Endothelial cell of umbilical vein (primary cell): ENCODE data around the gene KIAA0930.

Experiments
- POLR2A ChIP-seq: IDR thresholded peaks from 2 replicates; pipeline ENCODE4 v1.6.1; 2012; ENCODE audit warnings: low read depth, mild to moderate bottlenecking, control low read depth, low read length
- POLR2AphosphoS5 ChIP-seq: IDR thresholded peaks from 2 replicates; pipeline ENCODE4 v1.6.1; 2012; ENCODE audit warnings: low read depth, mild to moderate bottlenecking, control low read depth, low read length, moderate library complexity; ENCODE audit not compliant: insufficient read depth
- TF ChIP-seq, protein P1 (sequence below), 2 donors: IDR thresholded peaks; 1 replicate in 1 of 2; 2 replicates in 1 of 2; pipeline ENCODE4 v1.5.1; 2011; ENCODE audit warnings: low read length in 2 of 2, mild to moderate bottlenecking in 2 of 2, moderate library complexity in 2 of 2, control low read depth in 1 of 2, inconsistent platforms in 1 of 2, low read depth in 1 of 2; ENCODE audit not compliant: insufficient read depth in 1 of 2; ENCODE audit errors: extremely low read depth in 1 of 2
- TF ChIP-seq, protein P2 (sequence below): IDR thresholded peaks from 2 replicates; pipeline ENCODE4 v1.6.1; 2011; ENCODE audit not compliant: insufficient read depth, insufficient read length

DNA sequence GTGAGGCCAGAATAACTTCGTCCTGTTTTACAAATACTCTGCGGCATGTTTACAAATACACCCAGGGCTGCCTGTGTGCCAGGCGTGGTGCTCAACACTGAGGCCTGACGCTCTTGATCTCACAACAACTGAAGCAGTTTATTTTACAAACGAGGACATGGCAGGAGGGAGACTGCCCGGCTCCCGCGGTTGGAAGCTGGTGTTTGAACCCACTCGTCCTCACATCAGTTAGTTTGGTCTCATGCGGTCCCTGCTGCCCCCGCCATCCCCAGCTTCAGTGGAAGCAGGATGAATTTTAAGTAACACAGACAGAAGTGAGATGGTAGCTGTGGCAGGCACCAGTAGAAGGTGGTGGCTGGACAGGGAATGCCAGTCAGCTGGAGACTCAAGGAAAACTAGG is 16.4 kb downstream of the KIAA0930 start:
- no peak for TF ChIP-seq POLR2A
- TF ChIP-seq, protein P1, sequence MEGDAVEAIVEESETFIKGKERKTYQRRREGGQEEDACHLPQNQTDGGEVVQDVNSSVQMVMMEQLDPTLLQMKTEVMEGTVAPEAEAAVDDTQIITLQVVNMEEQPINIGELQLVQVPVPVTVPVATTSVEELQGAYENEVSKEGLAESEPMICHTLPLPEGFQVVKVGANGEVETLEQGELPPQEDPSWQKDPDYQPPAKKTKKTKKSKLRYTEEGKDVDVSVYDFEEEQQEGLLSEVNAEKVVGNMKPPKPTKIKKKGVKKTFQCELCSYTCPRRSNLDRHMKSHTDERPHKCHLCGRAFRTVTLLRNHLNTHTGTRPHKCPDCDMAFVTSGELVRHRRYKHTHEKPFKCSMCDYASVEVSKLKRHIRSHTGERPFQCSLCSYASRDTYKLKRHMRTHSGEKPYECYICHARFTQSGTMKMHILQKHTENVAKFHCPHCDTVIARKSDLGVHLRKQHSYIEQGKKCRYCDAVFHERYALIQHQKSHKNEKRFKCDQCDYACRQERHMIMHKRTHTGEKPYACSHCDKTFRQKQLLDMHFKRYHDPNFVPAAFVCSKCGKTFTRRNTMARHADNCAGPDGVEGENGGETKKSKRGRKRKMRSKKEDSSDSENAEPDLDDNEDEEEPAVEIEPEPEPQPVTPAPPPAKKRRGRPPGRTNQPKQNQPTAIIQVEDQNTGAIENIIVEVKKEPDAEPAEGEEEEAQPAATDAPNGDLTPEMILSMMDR (IDR thresholded peaks at IDR 0.05; ENCODE audit: extremely low read depth in 1 of 2, insufficient read depth in 1 of 2, low read depth in 1 of 2, low read length in 2 of 2), result no peak
- TF ChIP-seq POLR2AphosphoS5, result no peak
- TF ChIP-seq, protein P2, sequence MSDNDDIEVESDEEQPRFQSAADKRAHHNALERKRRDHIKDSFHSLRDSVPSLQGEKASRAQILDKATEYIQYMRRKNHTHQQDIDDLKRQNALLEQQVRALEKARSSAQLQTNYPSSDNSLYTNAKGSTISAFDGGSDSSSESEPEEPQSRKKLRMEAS, result no peak
